Epithelial cell of prostate (primary cell): ENCODE results near the gene IMPDH1.

Experiments
- DNase-seq: peaks from one replicate; pipeline ENCODE4 v3.0.0-alpha.2; 2011; ENCODE audit warnings: low read depth, low spot score
- H3K27ac ChIP-seq: fragments of 450-650 bp; 2 replicates; pipeline ENCODE4 v1.5.1; 2017; ENCODE audit warnings: mild to moderate bottlenecking

IMPDH1 gene

GRCh38 chr7:128343554-128344430, 66.0 kb downstream of the IMPDH1 start, which contains the start of gene RBM28:
TSS of gene RBM28 (minus strand) at chr7:128343908. CDS start at chr7:128343793, 115 bp downstream.
- DNase-seq: peak; percentile 55
- peak within 1 kb of the TSS; percentile 71 for H3K27ac ChIP-seq
